HL-60 (cell line): ENCODE data around the gene AFF3.

ENCODE experiments used
- DNase-seq, 2 experiments: peaks; one replicate each; pipeline ENCODE4 v3.0.0-alpha.2; 2010 to 2020; ENCODE audit warnings: low read depth in 1 of 2, low spot score in 1 of 2
- H3K27ac ChIP-seq: fragments of 250-450 bp; sonication (Bioruptor Pico); replicated peaks from 2 replicates; pipeline ENCODE4 v1.5.1; 2020; ENCODE audit warnings: mild to moderate bottlenecking, moderate library complexity
- H3K27me3 ChIP-seq: fragments of 250-450 bp; sonication (Bioruptor Pico); 2 replicates; pipeline ENCODE4 v1.5.1; 2021; ENCODE audit warnings: mild to moderate bottlenecking, moderate library complexity; ENCODE audit not compliant: insufficient read depth, poor library complexity, severe bottlenecking
- H3K4me3 ChIP-seq: replicated peaks from 2 replicates; pipeline ENCODE4 v1.5.1; 2011; ENCODE audit warnings: mild to moderate bottlenecking, control low read depth, low read length; ENCODE audit not compliant: insufficient read depth
- GABPA ChIP-seq: IDR thresholded peaks from 2 replicates; pipeline ENCODE4 v1.6.1; 2012; ENCODE audit warnings: low read depth
- POLR2AphosphoS5 ChIP-seq: IDR thresholded peaks from 2 replicates; pipeline ENCODE4 v1.6.1; 2012; ENCODE audit warnings: low read depth
- SPI1 ChIP-seq: IDR thresholded peaks from 2 replicates; pipeline ENCODE4 v1.6.1; 2012; ENCODE audit warnings: low read depth, mild to moderate bottlenecking, borderline replicate concordance
- TF ChIP-seq, protein P1 (sequence below): IDR thresholded peaks from one replicate; pipeline ENCODE4 v1.5.1; 2011; ENCODE audit warnings: low read length, control low read depth, inconsistent platforms; ENCODE audit not compliant: insufficient read depth
- TF ChIP-seq, protein P2 (sequence below): IDR thresholded peaks from 2 replicates; pipeline ENCODE4 v1.6.1; 2012; ENCODE audit warnings: low read depth; ENCODE audit not compliant: insufficient replicate concordance

The AFF3 gene

DNA sequence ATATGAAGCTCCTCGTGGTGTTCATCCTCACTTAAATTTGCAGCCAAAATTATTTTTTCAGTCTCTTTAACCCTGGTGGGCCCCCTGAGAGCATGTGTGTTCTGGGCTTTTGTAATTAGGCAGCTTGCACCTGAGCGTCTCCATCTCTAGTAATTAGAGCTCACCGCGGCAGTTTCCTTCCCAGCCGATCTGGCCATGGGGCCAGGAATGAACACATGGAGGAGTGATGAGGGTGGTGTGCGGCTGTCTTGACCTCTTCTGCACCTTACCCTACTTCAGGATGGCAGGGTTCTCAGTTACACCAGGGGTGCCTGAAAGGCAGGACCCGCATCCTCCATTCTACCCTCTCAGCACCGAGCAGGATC, 98.5 kb downstream of the AFF3 start:
- no peak for DNase-seq
- TF ChIP-seq, protein P1, sequence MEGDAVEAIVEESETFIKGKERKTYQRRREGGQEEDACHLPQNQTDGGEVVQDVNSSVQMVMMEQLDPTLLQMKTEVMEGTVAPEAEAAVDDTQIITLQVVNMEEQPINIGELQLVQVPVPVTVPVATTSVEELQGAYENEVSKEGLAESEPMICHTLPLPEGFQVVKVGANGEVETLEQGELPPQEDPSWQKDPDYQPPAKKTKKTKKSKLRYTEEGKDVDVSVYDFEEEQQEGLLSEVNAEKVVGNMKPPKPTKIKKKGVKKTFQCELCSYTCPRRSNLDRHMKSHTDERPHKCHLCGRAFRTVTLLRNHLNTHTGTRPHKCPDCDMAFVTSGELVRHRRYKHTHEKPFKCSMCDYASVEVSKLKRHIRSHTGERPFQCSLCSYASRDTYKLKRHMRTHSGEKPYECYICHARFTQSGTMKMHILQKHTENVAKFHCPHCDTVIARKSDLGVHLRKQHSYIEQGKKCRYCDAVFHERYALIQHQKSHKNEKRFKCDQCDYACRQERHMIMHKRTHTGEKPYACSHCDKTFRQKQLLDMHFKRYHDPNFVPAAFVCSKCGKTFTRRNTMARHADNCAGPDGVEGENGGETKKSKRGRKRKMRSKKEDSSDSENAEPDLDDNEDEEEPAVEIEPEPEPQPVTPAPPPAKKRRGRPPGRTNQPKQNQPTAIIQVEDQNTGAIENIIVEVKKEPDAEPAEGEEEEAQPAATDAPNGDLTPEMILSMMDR, result no peak
- no peak for TF ChIP-seq GABPA
- TF ChIP-seq, protein P2, sequence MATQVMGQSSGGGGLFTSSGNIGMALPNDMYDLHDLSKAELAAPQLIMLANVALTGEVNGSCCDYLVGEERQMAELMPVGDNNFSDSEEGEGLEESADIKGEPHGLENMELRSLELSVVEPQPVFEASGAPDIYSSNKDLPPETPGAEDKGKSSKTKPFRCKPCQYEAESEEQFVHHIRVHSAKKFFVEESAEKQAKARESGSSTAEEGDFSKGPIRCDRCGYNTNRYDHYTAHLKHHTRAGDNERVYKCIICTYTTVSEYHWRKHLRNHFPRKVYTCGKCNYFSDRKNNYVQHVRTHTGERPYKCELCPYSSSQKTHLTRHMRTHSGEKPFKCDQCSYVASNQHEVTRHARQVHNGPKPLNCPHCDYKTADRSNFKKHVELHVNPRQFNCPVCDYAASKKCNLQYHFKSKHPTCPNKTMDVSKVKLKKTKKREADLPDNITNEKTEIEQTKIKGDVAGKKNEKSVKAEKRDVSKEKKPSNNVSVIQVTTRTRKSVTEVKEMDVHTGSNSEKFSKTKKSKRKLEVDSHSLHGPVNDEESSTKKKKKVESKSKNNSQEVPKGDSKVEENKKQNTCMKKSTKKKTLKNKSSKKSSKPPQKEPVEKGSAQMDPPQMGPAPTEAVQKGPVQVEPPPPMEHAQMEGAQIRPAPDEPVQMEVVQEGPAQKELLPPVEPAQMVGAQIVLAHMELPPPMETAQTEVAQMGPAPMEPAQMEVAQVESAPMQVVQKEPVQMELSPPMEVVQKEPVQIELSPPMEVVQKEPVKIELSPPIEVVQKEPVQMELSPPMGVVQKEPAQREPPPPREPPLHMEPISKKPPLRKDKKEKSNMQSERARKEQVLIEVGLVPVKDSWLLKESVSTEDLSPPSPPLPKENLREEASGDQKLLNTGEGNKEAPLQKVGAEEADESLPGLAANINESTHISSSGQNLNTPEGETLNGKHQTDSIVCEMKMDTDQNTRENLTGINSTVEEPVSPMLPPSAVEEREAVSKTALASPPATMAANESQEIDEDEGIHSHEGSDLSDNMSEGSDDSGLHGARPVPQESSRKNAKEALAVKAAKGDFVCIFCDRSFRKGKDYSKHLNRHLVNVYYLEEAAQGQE, result no peak
- Histone ChIP-seq H3K4me3 (no peak overlapping the region), H3K27ac (no peak overlapping the region), H3K27me3 (peaks cover 3% of the 10 kb centered on the region)

DNA sequence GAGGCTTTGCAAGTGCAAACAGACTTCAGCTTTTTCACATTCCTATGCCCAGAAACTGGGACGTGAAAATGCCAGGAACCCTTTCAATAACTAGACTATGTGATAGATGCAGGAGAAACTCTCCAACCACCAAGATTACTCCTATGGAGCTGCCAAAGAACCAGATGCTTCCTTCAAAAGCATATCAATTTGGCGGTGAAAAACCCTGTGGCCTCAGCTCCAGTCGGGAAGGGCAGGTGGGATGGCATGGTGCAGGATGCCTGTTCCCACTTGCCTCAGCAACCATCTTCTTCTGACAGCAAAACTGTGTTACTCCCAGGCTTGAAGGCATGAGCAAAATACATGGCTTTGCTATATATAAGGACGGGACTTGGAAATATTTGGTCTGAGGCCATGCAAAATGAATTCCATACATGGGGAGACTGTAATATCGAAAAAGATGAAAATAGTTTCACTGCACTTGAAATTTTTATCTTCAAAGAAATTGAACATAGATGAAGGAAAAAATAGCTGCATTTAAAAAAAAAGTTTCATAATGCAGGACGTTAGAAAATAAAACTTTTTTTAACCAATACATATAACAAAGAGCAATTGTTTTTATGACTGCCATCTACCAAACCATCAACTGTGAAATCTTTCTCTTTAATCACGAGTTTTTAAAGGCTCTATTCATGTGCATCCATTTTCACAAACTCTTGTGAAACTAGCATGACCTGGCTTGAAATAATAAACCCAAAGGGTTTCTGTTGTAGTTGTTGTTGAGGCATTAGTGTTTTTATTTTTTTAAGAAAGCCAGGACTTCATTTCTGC, 99.1 kb downstream of the AFF3 start:
- DNase-seq, result no peak
- Histone ChIP-seq H3K4me3 (no peak overlapping the region), H3K27me3 (peaks cover 3% of the 10 kb centered on the region), H3K27ac (no peak overlapping the region)
- no peak for TF ChIP-seq SPI1
- no peak for TF ChIP-seq GABPA
- TF ChIP-seq, protein P1, result no peak
- no peak for TF ChIP-seq POLR2AphosphoS5
- TF ChIP-seq, protein P2, result no peak

DNA sequence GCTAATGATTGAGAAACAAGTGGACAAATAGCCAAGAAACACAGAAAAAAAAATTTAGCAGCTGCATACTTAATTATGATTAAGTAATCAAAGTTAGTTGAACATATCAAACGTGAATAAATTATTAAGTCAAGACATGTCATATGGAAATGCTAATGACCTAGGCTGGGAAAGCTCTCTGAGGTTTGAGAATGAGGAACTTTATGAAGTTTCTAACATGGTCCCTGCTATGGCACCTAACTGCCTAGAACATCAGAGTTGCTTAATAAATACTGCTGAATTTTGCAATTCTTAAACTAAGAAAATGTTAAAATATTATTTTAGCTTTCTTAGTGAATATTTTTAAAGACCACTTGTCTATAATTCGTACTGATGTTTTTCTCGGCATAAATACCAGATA, 99.8 kb downstream of the AFF3 start:
- Histone ChIP-seq H3K4me3 (no peak overlapping the region), H3K27ac (no peak overlapping the region), H3K27me3 (no peaks in the 10 kb centered on the region)
- peak; percentile 24 to 27 for DNase-seq
- TF ChIP-seq SPI1 (no peak), POLR2AphosphoS5 (no peak), GABPA (no peak)
- TF ChIP-seq, protein P2, result no peak
- TF ChIP-seq, protein P1, result no peak
